HCT116 (cell line): Measurements from ENCODE around the gene SQSTM1. TPM values are rescaled to one million over a fixed set of nuclear protein-coding genes. Genes with fewer than 3 reads are reported as not detected.

Experiments used
- ATAC-seq: fragments of 200-7000 bp; cut with Tn5 transposase; 2 replicates; pipeline ENCODE4 v1.9.1; 2020; ENCODE audit warnings: mild to moderate bottlenecking, moderate library complexity
- BruUV-seq: library from RNA; stranded (reverse); fragments of 400-500 nt; replicated peaks from 2 replicates; lab custom pipeline; 2021; lab: Mats Ljungman, UMichigan
- CTCF ChIA-PET: fragments of 300-600 bp; sonication (Branson Sonifier 250); formaldehyde crosslinking; loops from one replicate; lab custom pipeline; 2021; ENCODE audit warnings: antibody characterized with exemption; lab: Charles Lee
- POLR2A ChIA-PET: fragments of 300-600, 350-600 bp; sonication (Branson Sonifier 250); formaldehyde crosslinking; loops from one replicate; lab custom pipeline; 2021; ENCODE audit warnings: antibody characterized with exemption; lab: Charles Lee
- RAD21 ChIA-PET, 2 experiments: fragments of 300-600 bp; sonication (Branson Sonifier 250); formaldehyde crosslinking; loops; one replicate each; lab custom pipeline; 2023; ENCODE audit warnings: low total read pairs in 2 of 2; ENCODE audit not compliant: uncharacterized antibody in 2 of 2, unreplicated experiment in 2 of 2, low non-redundant PET in 1 of 2; lab: Charles Lee
- DNase-seq: peaks from one replicate; pipeline ENCODE4 v3.0.0-alpha.2; 2010; ENCODE audit warnings: low read depth, low spot score
- H2AFZ ChIP-seq: fragments of 200-600 bp; shearing (Covaris generic), sonication (generic); 2 replicates; pipeline ENCODE4 v1.6.1; 2017; ENCODE audit warnings: low read depth, mixed run types, mixed read lengths, antibody characterized with exemption, low read length; ENCODE audit not compliant: poor library complexity, severe bottlenecking
- H3K27ac ChIP-seq: 2 replicates; pipeline ENCODE4 v1.5.1; 2012; ENCODE audit warnings: low read depth, low read length
- H3K27me3 ChIP-seq: fragments of 200-600 bp; sonication (generic); 2 replicates; pipeline ENCODE4 v1.6.1; 2016; ENCODE audit warnings: mixed run types, low read length, mixed read lengths; ENCODE audit not compliant: insufficient read depth
- H3K36me3 ChIP-seq, 2 experiments: fragments of 200-500 bp in 1 of 2; fragments of 200-600 bp in 1 of 2; sonication (Bioruptor generic) in 1 of 2; sonication (generic) in 1 of 2; 2 replicates each; pipeline versions ENCODE4 v1.5.1 to v1.6.1; 2014 to 2016; ENCODE audit warnings: low read length in 2 of 2, inconsistent platforms in 1 of 2, mixed read lengths in 1 of 2, mixed run types in 1 of 2; ENCODE audit not compliant: insufficient read depth in 2 of 2, control insufficient read depth in 1 of 2
- H3K4me1 ChIP-seq, 2 experiments: fragments of 200-600 bp in 1 of 2; sonication (generic) in 1 of 2; 2 replicates each; pipeline versions ENCODE4 v1.5.1 to v1.6.1; 2012 to 2017; ENCODE audit warnings: low read length in 2 of 2, inconsistent platforms in 1 of 2, mild to moderate bottlenecking in 1 of 2, mixed read lengths in 1 of 2, mixed run types in 1 of 2, moderate library complexity in 1 of 2; ENCODE audit not compliant: insufficient read depth in 2 of 2, control insufficient read depth in 1 of 2
- H3K4me2 ChIP-seq: fragments of 200-600 bp; sonication (generic); 2 replicates; pipeline ENCODE4 v1.6.1; 2017; ENCODE audit warnings: mixed run types, low read length, mixed read lengths
- H3K4me3 ChIP-seq, 2 experiments: fragments of 200-600 bp in 1 of 2; sonication (generic) in 1 of 2; replicated peaks in 1 of 2; 2 replicates each; pipeline ENCODE4 v1.5.1; 2011 to 2016; ENCODE audit warnings: low read length in 2 of 2, control low read depth in 1 of 2, low read depth in 1 of 2, mild to moderate bottlenecking in 1 of 2, mixed read lengths in 1 of 2, mixed run types in 1 of 2
- H3K79me2 ChIP-seq: fragments of 200-600 bp; sonication (generic); 2 replicates; pipeline ENCODE4 v1.6.1; 2017; ENCODE audit warnings: mild to moderate bottlenecking, mixed run types, low read length, moderate library complexity, mixed read lengths; ENCODE audit not compliant: insufficient read depth
- H3K9ac ChIP-seq: fragments of 200-600 bp; sonication (generic); 2 replicates; pipeline ENCODE4 v1.6.1; 2016; ENCODE audit warnings: low read length, mixed read lengths
- H3K9me2 ChIP-seq: fragments of 200-600 bp; sonication (generic), shearing (Covaris generic); 2 replicates; pipeline ENCODE4 v1.6.1; 2017; ENCODE audit warnings: mixed run types, mild to moderate bottlenecking, moderate library complexity; ENCODE audit not compliant: insufficient read depth
- H3K9me3 ChIP-seq, 2 experiments: fragments of 200-500 bp in 1 of 2; fragments of 200-600 bp in 1 of 2; sonication (Bioruptor generic) in 1 of 2; sonication (generic) in 1 of 2; 2 replicates each; pipeline ENCODE4 v1.6.1; 2014 to 2017; ENCODE audit warnings: low read length in 2 of 2, mixed read lengths in 2 of 2, inconsistent platforms in 1 of 2, low read depth in 1 of 2, mild to moderate bottlenecking in 1 of 2, mixed run types in 1 of 2, moderate library complexity in 1 of 2; ENCODE audit not compliant: control insufficient read depth in 1 of 2, insufficient read depth in 1 of 2
- H4K20me1 ChIP-seq: fragments of 200-600 bp; sonication (generic), shearing (Covaris generic); 2 replicates; pipeline ENCODE4 v1.6.1; 2017; ENCODE audit warnings: mixed run types, mild to moderate bottlenecking, moderate library complexity; ENCODE audit not compliant: insufficient read depth
- EZH2 ChIP-seq: fragments of 200-600 bp; sonication (generic); IDR thresholded peaks from 2 replicates; pipeline ENCODE4 v1.6.1; 2017; ENCODE audit warnings: antibody characterized with exemption, mixed run types
- FOSL1 ChIP-seq: IDR thresholded peaks from 2 replicates; pipeline ENCODE4 v1.6.1; 2012; ENCODE audit warnings: low read depth
- JUND ChIP-seq: IDR thresholded peaks from 2 replicates; pipeline ENCODE4 v1.6.1; 2012
- POLR2A ChIP-seq: IDR thresholded peaks from 2 replicates; pipeline ENCODE4 v1.7.0; 2011; ENCODE audit warnings: borderline replicate concordance; ENCODE audit not compliant: insufficient read depth, insufficient read length; ENCODE audit errors: extremely low read depth
- POLR2AphosphoS5 ChIP-seq: IDR thresholded peaks from 2 replicates; pipeline ENCODE4 v1.6.1; 2011; ENCODE audit warnings: mild to moderate bottlenecking, low read depth, low read length, moderate library complexity
- RAD21 ChIP-seq: IDR thresholded peaks from 2 replicates; pipeline ENCODE4 v1.6.1; 2012; ENCODE audit warnings: low read depth, mild to moderate bottlenecking
- SRF ChIP-seq: IDR thresholded peaks from 2 replicates; pipeline ENCODE4 v1.6.1; 2012; ENCODE audit warnings: low read depth
- TCF7L2 ChIP-seq: IDR thresholded peaks from 2 replicates; pipeline ENCODE4 v1.7.0; 2011; ENCODE audit warnings: borderline replicate concordance, inconsistent platforms; ENCODE audit not compliant: insufficient read depth, insufficient read length; ENCODE audit errors: extremely low read depth
- YY1 ChIP-seq: IDR thresholded peaks from 2 replicates; pipeline ENCODE4 v1.6.1; 2011; ENCODE audit warnings: low read length, low read depth, moderate library complexity, mild to moderate bottlenecking; ENCODE audit not compliant: insufficient replicate concordance; ENCODE audit errors: extremely low read depth
- intact Hi-C: fragments of 100-400 bp; cut with micrococcal nuclease; formaldehyde crosslinking; loops from 2 replicates; pipeline ENCODE4 v1.10.0; 2022
- total RNA-seq: library from RNA; stranded (reverse); gene quantifications from one replicate; pipeline ENCODE4 v1.2.1, GENCODE V29; 2021; ENCODE audit not compliant: unreplicated experiment
- TF ChIP-seq, protein P1 (sequence below): IDR thresholded peaks from 2 replicates; pipeline ENCODE4 v1.6.1; 2012
- TF ChIP-seq, protein P2 (sequence below): IDR thresholded peaks from 2 replicates; pipeline ENCODE4 v1.6.1; 2012; ENCODE audit warnings: low read depth
- TF ChIP-seq, protein P3 (sequence below): IDR thresholded peaks from 2 replicates; pipeline ENCODE4 v1.6.1; 2012

The SQSTM1 gene
- total RNA-seq, 1 experiment from 2014 or later = 299 TPM

DNA sequence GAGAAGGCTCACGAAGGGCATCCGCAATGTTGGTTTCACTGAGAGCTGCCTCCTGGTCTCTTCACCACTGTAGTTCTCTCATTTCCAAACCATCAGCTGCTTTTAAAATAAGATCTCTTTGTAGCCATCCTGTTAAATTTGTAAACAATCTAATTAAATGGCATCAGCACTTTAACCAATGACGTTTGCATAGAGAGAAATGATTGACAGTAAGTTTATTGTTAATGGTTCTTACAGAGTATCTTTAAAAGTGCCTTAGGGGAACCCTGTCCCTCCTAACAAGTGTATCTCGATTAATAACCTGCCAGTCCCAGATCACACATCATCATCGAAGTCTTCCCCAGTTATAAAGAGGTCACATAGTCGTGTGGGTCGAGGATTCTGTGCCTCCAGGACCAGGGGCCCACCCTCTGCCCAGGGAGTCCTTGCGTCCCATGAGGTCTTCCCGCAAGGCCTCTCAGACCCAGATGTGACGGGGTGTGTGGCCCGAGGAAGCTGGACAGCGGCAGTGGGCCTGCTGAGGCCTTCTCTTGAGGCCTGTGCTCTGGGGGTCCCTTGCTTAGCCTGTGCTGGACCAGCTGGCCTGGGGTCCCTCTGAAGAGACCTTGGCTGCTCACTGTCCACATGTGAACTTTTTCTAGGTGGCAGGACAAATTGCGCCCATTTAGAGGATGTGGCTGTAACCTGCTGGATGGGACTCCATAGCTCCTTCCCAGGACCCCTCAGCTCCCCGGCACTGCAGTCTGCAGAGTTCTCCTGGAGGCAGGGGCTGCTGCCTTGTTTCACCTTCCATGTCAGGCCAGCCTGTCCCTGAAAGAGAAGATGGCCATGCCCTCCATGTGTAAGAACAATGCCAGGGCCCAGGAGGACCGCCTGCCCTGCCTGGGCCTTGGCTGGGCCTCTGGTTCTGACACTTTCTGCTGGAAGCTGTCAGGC is 16.6 kb downstream of the SQSTM1 start:
- intact Hi-C loops = no loop called here
- ChIA-PET CTCF (no interaction called here), RAD21 (interaction anchor here in 1 of 2 experiments (0.6 kb wide), 1 partner anchor 287 kb away, joined by 3 read pairs; the partner anchor contains the start of gene RUFY1), POLR2A (no interaction called here)
- Histone ChIP-seq H3K36me3 (peaks cover 38 to 43% of the 10 kb centered on the region in 2 experiments), H3K4me2 (no peak overlapping the region), H3K79me2 (peaks cover 3% of the 10 kb centered on the region; the same call in 1 of the 2 replicates), H3K9me2 (no peaks in the 10 kb centered on the region), H3K4me3 (no peak overlapping the region), H2AFZ (no peak overlapping the region), H3K9ac (no peak overlapping the region), H3K4me1 (no peaks in the 10 kb centered on the region), H4K20me1 (peaks cover 4% of the 10 kb centered on the region; the same call in 1 of the 2 replicates), H3K9me3 (no peaks in the 10 kb centered on the region), H3K27me3 (no peaks in the 10 kb centered on the region), H3K27ac (no peak overlapping the region; the same call in 1 of the 2 replicates)
- TF ChIP-seq RAD21 = no peak
- TF ChIP-seq, protein P1, sequence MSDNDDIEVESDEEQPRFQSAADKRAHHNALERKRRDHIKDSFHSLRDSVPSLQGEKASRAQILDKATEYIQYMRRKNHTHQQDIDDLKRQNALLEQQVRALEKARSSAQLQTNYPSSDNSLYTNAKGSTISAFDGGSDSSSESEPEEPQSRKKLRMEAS = no peak
- no peak for TF ChIP-seq TCF7L2
- TF ChIP-seq, protein P2, sequence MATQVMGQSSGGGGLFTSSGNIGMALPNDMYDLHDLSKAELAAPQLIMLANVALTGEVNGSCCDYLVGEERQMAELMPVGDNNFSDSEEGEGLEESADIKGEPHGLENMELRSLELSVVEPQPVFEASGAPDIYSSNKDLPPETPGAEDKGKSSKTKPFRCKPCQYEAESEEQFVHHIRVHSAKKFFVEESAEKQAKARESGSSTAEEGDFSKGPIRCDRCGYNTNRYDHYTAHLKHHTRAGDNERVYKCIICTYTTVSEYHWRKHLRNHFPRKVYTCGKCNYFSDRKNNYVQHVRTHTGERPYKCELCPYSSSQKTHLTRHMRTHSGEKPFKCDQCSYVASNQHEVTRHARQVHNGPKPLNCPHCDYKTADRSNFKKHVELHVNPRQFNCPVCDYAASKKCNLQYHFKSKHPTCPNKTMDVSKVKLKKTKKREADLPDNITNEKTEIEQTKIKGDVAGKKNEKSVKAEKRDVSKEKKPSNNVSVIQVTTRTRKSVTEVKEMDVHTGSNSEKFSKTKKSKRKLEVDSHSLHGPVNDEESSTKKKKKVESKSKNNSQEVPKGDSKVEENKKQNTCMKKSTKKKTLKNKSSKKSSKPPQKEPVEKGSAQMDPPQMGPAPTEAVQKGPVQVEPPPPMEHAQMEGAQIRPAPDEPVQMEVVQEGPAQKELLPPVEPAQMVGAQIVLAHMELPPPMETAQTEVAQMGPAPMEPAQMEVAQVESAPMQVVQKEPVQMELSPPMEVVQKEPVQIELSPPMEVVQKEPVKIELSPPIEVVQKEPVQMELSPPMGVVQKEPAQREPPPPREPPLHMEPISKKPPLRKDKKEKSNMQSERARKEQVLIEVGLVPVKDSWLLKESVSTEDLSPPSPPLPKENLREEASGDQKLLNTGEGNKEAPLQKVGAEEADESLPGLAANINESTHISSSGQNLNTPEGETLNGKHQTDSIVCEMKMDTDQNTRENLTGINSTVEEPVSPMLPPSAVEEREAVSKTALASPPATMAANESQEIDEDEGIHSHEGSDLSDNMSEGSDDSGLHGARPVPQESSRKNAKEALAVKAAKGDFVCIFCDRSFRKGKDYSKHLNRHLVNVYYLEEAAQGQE = no peak
- no peak for TF ChIP-seq FOSL1
- no peak; the same call in none of the 2 replicates for TF ChIP-seq POLR2AphosphoS5
- TF ChIP-seq SRF = no peak
- TF ChIP-seq POLR2A = no peak
- TF ChIP-seq YY1 = no peak
- TF ChIP-seq EZH2 = no peak
- no peak for TF ChIP-seq JUND
- TF ChIP-seq, protein P3, sequence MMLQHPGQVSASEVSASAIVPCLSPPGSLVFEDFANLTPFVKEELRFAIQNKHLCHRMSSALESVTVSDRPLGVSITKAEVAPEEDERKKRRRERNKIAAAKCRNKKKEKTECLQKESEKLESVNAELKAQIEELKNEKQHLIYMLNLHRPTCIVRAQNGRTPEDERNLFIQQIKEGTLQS = no peak
- no TSS peak for BruUV-seq
- DNase-seq (no peak), ATAC-seq (no peak)
